HCT116 (cell line): ENCODE results near the gene TENM3. TPM values are rescaled to one million over a fixed set of nuclear protein-coding genes. Genes with fewer than 3 reads are reported as not detected.

Experiments used
- ATAC-seq: fragments of 200-7000 bp; cut with Tn5 transposase; 2 replicates; pipeline ENCODE4 v1.9.1; 2020; ENCODE audit warnings: mild to moderate bottlenecking, moderate library complexity
- BruUV-seq: library from RNA; stranded (reverse); fragments of 400-500 nt; replicated peaks from 2 replicates; lab custom pipeline; 2021; lab: Mats Ljungman, UMichigan
- CTCF ChIA-PET: fragments of 300-600 bp; sonication (Branson Sonifier 250); formaldehyde crosslinking; loops from one replicate; lab custom pipeline; 2021; ENCODE audit warnings: antibody characterized with exemption; lab: Charles Lee
- POLR2A ChIA-PET: fragments of 300-600, 350-600 bp; sonication (Branson Sonifier 250); formaldehyde crosslinking; loops from one replicate; lab custom pipeline; 2021; ENCODE audit warnings: antibody characterized with exemption; lab: Charles Lee
- RAD21 ChIA-PET, 2 experiments: fragments of 300-600 bp; sonication (Branson Sonifier 250); formaldehyde crosslinking; loops; one replicate each; lab custom pipeline; 2023; ENCODE audit warnings: low total read pairs in 2 of 2; ENCODE audit not compliant: uncharacterized antibody in 2 of 2, unreplicated experiment in 2 of 2, low non-redundant PET in 1 of 2; lab: Charles Lee
- DNase-seq: peaks from one replicate; pipeline ENCODE4 v3.0.0-alpha.2; 2010; ENCODE audit warnings: low read depth, low spot score
- H2AFZ ChIP-seq: fragments of 200-600 bp; shearing (Covaris generic), sonication (generic); 2 replicates; pipeline ENCODE4 v1.6.1; 2017; ENCODE audit warnings: low read depth, mixed run types, mixed read lengths, antibody characterized with exemption, low read length; ENCODE audit not compliant: poor library complexity, severe bottlenecking
- H3K27ac ChIP-seq: 2 replicates; pipeline ENCODE4 v1.5.1; 2012; ENCODE audit warnings: low read depth, low read length
- H3K27me3 ChIP-seq: fragments of 200-600 bp; sonication (generic); 2 replicates; pipeline ENCODE4 v1.6.1; 2016; ENCODE audit warnings: mixed run types, low read length, mixed read lengths; ENCODE audit not compliant: insufficient read depth
- H3K36me3 ChIP-seq, 2 experiments: fragments of 200-500 bp in 1 of 2; fragments of 200-600 bp in 1 of 2; sonication (Bioruptor generic) in 1 of 2; sonication (generic) in 1 of 2; 2 replicates each; pipeline versions ENCODE4 v1.5.1 to v1.6.1; 2014 to 2016; ENCODE audit warnings: low read length in 2 of 2, inconsistent platforms in 1 of 2, mixed read lengths in 1 of 2, mixed run types in 1 of 2; ENCODE audit not compliant: insufficient read depth in 2 of 2, control insufficient read depth in 1 of 2
- H3K4me1 ChIP-seq, 2 experiments: fragments of 200-600 bp in 1 of 2; sonication (generic) in 1 of 2; 2 replicates each; pipeline versions ENCODE4 v1.5.1 to v1.6.1; 2012 to 2017; ENCODE audit warnings: low read length in 2 of 2, inconsistent platforms in 1 of 2, mild to moderate bottlenecking in 1 of 2, mixed read lengths in 1 of 2, mixed run types in 1 of 2, moderate library complexity in 1 of 2; ENCODE audit not compliant: insufficient read depth in 2 of 2, control insufficient read depth in 1 of 2
- H3K4me2 ChIP-seq: fragments of 200-600 bp; sonication (generic); 2 replicates; pipeline ENCODE4 v1.6.1; 2017; ENCODE audit warnings: mixed run types, low read length, mixed read lengths
- H3K4me3 ChIP-seq, 2 experiments: fragments of 200-600 bp in 1 of 2; sonication (generic) in 1 of 2; replicated peaks in 1 of 2; 2 replicates each; pipeline ENCODE4 v1.5.1; 2011 to 2016; ENCODE audit warnings: low read length in 2 of 2, control low read depth in 1 of 2, low read depth in 1 of 2, mild to moderate bottlenecking in 1 of 2, mixed read lengths in 1 of 2, mixed run types in 1 of 2
- H3K79me2 ChIP-seq: fragments of 200-600 bp; sonication (generic); 2 replicates; pipeline ENCODE4 v1.6.1; 2017; ENCODE audit warnings: mild to moderate bottlenecking, mixed run types, low read length, moderate library complexity, mixed read lengths; ENCODE audit not compliant: insufficient read depth
- H3K9ac ChIP-seq: fragments of 200-600 bp; sonication (generic); 2 replicates; pipeline ENCODE4 v1.6.1; 2016; ENCODE audit warnings: low read length, mixed read lengths
- H3K9me2 ChIP-seq: fragments of 200-600 bp; sonication (generic), shearing (Covaris generic); 2 replicates; pipeline ENCODE4 v1.6.1; 2017; ENCODE audit warnings: mixed run types, mild to moderate bottlenecking, moderate library complexity; ENCODE audit not compliant: insufficient read depth
- H3K9me3 ChIP-seq, 2 experiments: fragments of 200-500 bp in 1 of 2; fragments of 200-600 bp in 1 of 2; sonication (Bioruptor generic) in 1 of 2; sonication (generic) in 1 of 2; 2 replicates each; pipeline ENCODE4 v1.6.1; 2014 to 2017; ENCODE audit warnings: low read length in 2 of 2, mixed read lengths in 2 of 2, inconsistent platforms in 1 of 2, low read depth in 1 of 2, mild to moderate bottlenecking in 1 of 2, mixed run types in 1 of 2, moderate library complexity in 1 of 2; ENCODE audit not compliant: control insufficient read depth in 1 of 2, insufficient read depth in 1 of 2
- H4K20me1 ChIP-seq: fragments of 200-600 bp; sonication (generic), shearing (Covaris generic); 2 replicates; pipeline ENCODE4 v1.6.1; 2017; ENCODE audit warnings: mixed run types, mild to moderate bottlenecking, moderate library complexity; ENCODE audit not compliant: insufficient read depth
- ATF3 ChIP-seq: IDR thresholded peaks from 2 replicates; pipeline ENCODE4 v1.6.1; 2012
- CBX3 ChIP-seq: IDR thresholded peaks from 2 replicates; pipeline ENCODE4 v1.6.1; 2012; ENCODE audit warnings: low read depth
- CEBPB ChIP-seq: IDR thresholded peaks from 2 replicates; pipeline ENCODE4 v1.6.1; 2012; ENCODE audit warnings: low read depth
- EGR1 ChIP-seq: IDR thresholded peaks from 2 replicates; pipeline ENCODE4 v1.6.1; 2012; ENCODE audit warnings: low read depth
- EZH2phosphoT487 ChIP-seq: fragments of 200-600 bp; IDR thresholded peaks from 2 replicates; pipeline ENCODE4 v1.6.1; 2018; ENCODE audit warnings: antibody characterized with exemption, borderline replicate concordance
- JUND ChIP-seq: IDR thresholded peaks from 2 replicates; pipeline ENCODE4 v1.6.1; 2012
- POLR2A ChIP-seq: IDR thresholded peaks from 2 replicates; pipeline ENCODE4 v1.7.0; 2011; ENCODE audit warnings: borderline replicate concordance; ENCODE audit not compliant: insufficient read depth, insufficient read length; ENCODE audit errors: extremely low read depth
- POLR2AphosphoS5 ChIP-seq: IDR thresholded peaks from 2 replicates; pipeline ENCODE4 v1.6.1; 2011; ENCODE audit warnings: mild to moderate bottlenecking, low read depth, low read length, moderate library complexity
- RAD21 ChIP-seq: IDR thresholded peaks from 2 replicates; pipeline ENCODE4 v1.6.1; 2012; ENCODE audit warnings: low read depth, mild to moderate bottlenecking
- SIN3A ChIP-seq: IDR thresholded peaks from 2 replicates; pipeline ENCODE4 v1.6.1; 2012; ENCODE audit warnings: low read depth
- SP1 ChIP-seq: IDR thresholded peaks from 2 replicates; pipeline ENCODE4 v1.6.1; 2012; ENCODE audit warnings: low read depth
- TCF7L2 ChIP-seq: IDR thresholded peaks from 2 replicates; pipeline ENCODE4 v1.7.0; 2011; ENCODE audit warnings: borderline replicate concordance, inconsistent platforms; ENCODE audit not compliant: insufficient read depth, insufficient read length; ENCODE audit errors: extremely low read depth
- YY1 ChIP-seq: IDR thresholded peaks from 2 replicates; pipeline ENCODE4 v1.6.1; 2011; ENCODE audit warnings: low read length, low read depth, moderate library complexity, mild to moderate bottlenecking; ENCODE audit not compliant: insufficient replicate concordance; ENCODE audit errors: extremely low read depth
- ZBTB33 ChIP-seq: IDR thresholded peaks from 2 replicates; pipeline ENCODE4 v1.6.1; 2011; ENCODE audit warnings: mild to moderate bottlenecking, low read length, moderate library complexity; ENCODE audit not compliant: insufficient replicate concordance; ENCODE audit errors: extremely low read depth
- ZFX ChIP-seq: fragments of 450-650 bp; IDR thresholded peaks from 2 replicates; pipeline ENCODE4 v1.6.1; 2017
- intact Hi-C: fragments of 100-400 bp; cut with micrococcal nuclease; formaldehyde crosslinking; loops from 2 replicates; pipeline ENCODE4 v1.10.0; 2022
- total RNA-seq: library from RNA; stranded (reverse); gene quantifications from one replicate; pipeline ENCODE4 v1.2.1, GENCODE V29; 2021; ENCODE audit not compliant: unreplicated experiment

TENM3 gene
- total RNA-seq, 1 experiment from 2014 or later, result 0.54 TPM

DNA sequence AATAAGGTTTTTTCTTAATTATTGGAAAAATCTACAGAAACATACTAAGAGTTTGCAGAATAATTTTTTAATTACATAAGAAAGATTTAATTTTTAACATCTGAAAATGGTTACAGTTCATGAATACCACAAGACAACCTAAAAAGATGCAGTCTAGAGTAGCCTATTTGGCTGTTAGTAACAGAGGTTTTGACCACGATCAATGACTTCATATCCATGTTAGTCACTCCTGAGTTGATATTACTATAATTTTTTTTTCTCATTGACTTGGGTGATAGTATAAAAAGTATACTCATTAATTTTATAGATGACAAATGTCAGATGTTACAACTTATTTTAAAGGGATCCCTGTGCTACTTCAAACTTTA is 401.5 kb downstream of the TENM3 start:
- CTCF ChIA-PET, result no interaction called here
- no peak overlapping the region for H2AFZ ChIP-seq
- no peaks in the 10 kb centered on the region for H3K4me1 ChIP-seq
- TF ChIP-seq ZFX (no peak), SP1 (no peak), CBX3 (no peak), SIN3A (no peak), POLR2AphosphoS5 (no peak), POLR2A (no peak), EZH2phosphoT487 (no peak), EGR1 (no peak), ZBTB33 (no peak), RAD21 (no peak), CEBPB (no peak), YY1 (no peak), ATF3 (no peak), TCF7L2 (no peak), JUND (no peak)
- no peaks in the 10 kb centered on the region for H3K9me2 ChIP-seq
- DNase-seq, result no peak
- intact Hi-C loops, result loop anchor here (10.0 kb wide), 1 partner anchor 280 kb away; no protein-coding TSS in a partner anchor
- H3K9ac ChIP-seq, result no peak overlapping the region
- RAD21 ChIA-PET, result no interaction called here
- H3K36me3 ChIP-seq, result no peaks in the 10 kb centered on the region
- no peak for ATAC-seq
- H3K79me2 ChIP-seq, result no peaks in the 10 kb centered on the region
- H3K4me3 ChIP-seq, result no peak overlapping the region
- POLR2A ChIA-PET, result no interaction called here
- BruUV-seq, result no TSS peak
- no peak overlapping the region for H3K27ac ChIP-seq
- no peaks in the 10 kb centered on the region for H3K9me3 ChIP-seq
- peaks cover 9% of the 10 kb centered on the region for H3K27me3 ChIP-seq
- no peak overlapping the region for H3K4me2 ChIP-seq
- H4K20me1 ChIP-seq, result no peaks in the 10 kb centered on the region; the same call in 1 of the 2 replicates
